ENCODE data around the gene TRIM66.

The TRIM66 gene

GRCh38 chr11:8610532-8611116 is 71.8 kb downstream of the TRIM66 start:
- H3K4me1 ChIP-seq, result no peaks in the 10 kb centered on the region
- no peak for TF ChIP-seq CTCF (IDR thresholded peaks at IDR 0.05; ENCODE audit: low read depth, low read length)
- no peaks in the 10 kb centered on the region for H3K36me3 ChIP-seq
- H3K4me3 ChIP-seq (ENCODE audit: low read depth, low read length), result no peak overlapping the region
- no peaks in the 10 kb centered on the region for H3K9me3 ChIP-seq
- H3K27me3 ChIP-seq, result no peaks in the 10 kb centered on the region
- DNase-seq, result peak; percentile 39

GRCh38 chr11:8608652-8609051 is 73.8 kb downstream of the TRIM66 start:
- Histone ChIP-seq H3K27me3 (no peaks in the 10 kb centered on the region), H3K36me3 (no peaks in the 10 kb centered on the region), H3K4me1 (no peaks in the 10 kb centered on the region), H3K9me3 (no peaks in the 10 kb centered on the region), H3K4me3 (ENCODE audit: low read depth, low read length) (no peak overlapping the region)
- no peak for TF ChIP-seq CTCF (IDR thresholded peaks at IDR 0.05; ENCODE audit: low read depth, low read length)
- DNase-seq, result no peak

- TF ChIP-seq CTCF (IDR thresholded peaks at IDR 0.05; ENCODE audit: low read depth, low read length), result no peak
- Histone ChIP-seq H3K9me3 (no peaks in the 10 kb centered on the region), H3K4me1 (no peaks in the 10 kb centered on the region), H3K27me3 (no peaks in the 10 kb centered on the region), H3K36me3 (no peaks in the 10 kb centered on the region), H3K4me3 (ENCODE audit: low read depth, low read length) (no peak overlapping the region)
- DNase-seq, result no peak
Observed at GRCh38 chr11:8605971-8606563, 76.4 kb downstream of the TRIM66 start.

- H3K4me1 ChIP-seq, result no peaks in the 10 kb centered on the region
- peak; percentile 34 for DNase-seq
Observed at GRCh38 chr11:8604078-8604723, 78.3 kb downstream of the TRIM66 start.

GRCh38 chr11:8603696-8604077 is 78.8 kb downstream of the TRIM66 start:
- Histone ChIP-seq H3K27me3 (no peaks in the 10 kb centered on the region), H3K4me1 (no peaks in the 10 kb centered on the region), H3K9me3 (no peaks in the 10 kb centered on the region), H3K4me3 (ENCODE audit: low read depth, low read length) (no peak overlapping the region), H3K36me3 (no peaks in the 10 kb centered on the region)
- DNase-seq, result no peak
- no peak for TF ChIP-seq CTCF (IDR thresholded peaks at IDR 0.05; ENCODE audit: low read depth, low read length)

More at GRCh38 chr11:8604078-8604723, 78.3 kb downstream of the TRIM66 start:
- no peak overlapping the region for H3K4me3 ChIP-seq (ENCODE audit: low read depth, low read length)
- H3K27me3 ChIP-seq, result no peaks in the 10 kb centered on the region
- H3K36me3 ChIP-seq, result no peaks in the 10 kb centered on the region
- no peaks in the 10 kb centered on the region for H3K9me3 ChIP-seq
- TF ChIP-seq CTCF (IDR thresholded peaks at IDR 0.05; ENCODE audit: low read depth, low read length), result peak; percentile 70

Data from BE2C (cell line).